Measurements from ENCODE around the gene RNF141.

GRCh38 chr11:10474551-10474950, 66.4 kb downstream of the RNF141 start:
- no peak for TF ChIP-seq CTCF (IDR thresholded peaks at IDR 0.05)
- TF ChIP-seq EP300 (IDR thresholded peaks at IDR 0.05) = no peak

Data from ovary (tissue), 3 donors.